Right lung (tissue), 5 donors: ENCODE data around the gene BSCL2. TPM values are rescaled to one million over a fixed set of nuclear protein-coding genes. Genes with fewer than 3 reads are reported as not detected.
"Not testable (repeated sequence)": the region's sequence is repeated elsewhere in the genome, so short reads cannot be mapped to it uniquely, and the experiment has no call there.

Source experiments
- DNase-seq, 2 donors: peaks; one replicate each; pipeline ENCODE4 v3.0.0-alpha.2; 2013
- polyA plus RNA-seq, 5 donors: library from polyadenylated mRNA; unstranded; fragments of 120-200 nt; gene quantifications; one replicate each; pipeline versions ENCODE4 v1.2.1 to v1.2.3, GENCODE V29; 2013; ENCODE audit warnings: inconsistent platforms in 1 of 5, low replicate concordance in 1 of 5; ENCODE audit not compliant: insufficient read length in 5 of 5, insufficient read depth in 1 of 5

The BSCL2 gene
- polyA plus RNA-seq, 5 donors, result 38.0 to 50.3 (median 45.9) TPM

DNA sequence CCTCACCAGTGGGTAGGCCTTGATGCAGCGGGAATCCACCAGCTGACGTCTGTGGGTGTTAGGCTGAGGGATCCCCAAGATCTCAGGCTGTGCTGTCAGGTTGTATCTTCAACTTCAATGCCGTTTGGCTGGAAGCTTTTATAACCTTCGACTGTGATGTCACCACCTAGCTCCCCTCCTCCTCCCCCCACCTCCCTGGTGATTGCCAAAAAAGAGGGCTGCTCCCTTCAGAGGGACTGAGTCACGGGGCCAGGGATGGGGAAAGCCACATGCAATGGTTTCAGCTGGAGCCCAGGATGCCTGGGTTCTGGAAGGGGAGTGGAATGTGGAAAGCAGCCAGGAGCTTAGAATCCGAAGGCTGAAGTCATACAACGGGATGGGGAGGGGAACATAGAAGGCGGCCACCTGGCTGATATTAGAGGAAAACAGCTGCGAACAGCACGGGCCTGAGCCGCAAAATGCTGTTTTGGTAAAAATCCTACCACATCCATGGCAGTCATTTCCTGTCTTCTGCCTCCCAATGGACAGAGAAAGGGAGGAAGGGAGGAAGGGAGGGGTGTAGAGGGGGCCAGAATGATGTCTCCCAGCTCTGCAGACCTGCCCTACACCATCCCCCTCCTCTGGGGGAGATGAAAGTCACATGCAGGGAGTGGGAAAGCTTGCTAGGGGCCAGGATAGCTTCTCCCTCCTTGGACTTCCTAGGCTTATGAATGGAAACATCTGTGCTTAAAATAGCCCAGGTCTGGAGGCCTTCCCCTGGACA is 17.6 kb downstream of the BSCL2 start, which contains the start of gene LRRN4CL:
Gene LRRN4CL (minus strand): TSS at position 110 of the 763 bp plus-strand sequence. CDS start 1,022 bp downstream, outside the sequence.
- no peak for DNase-seq

DNA sequence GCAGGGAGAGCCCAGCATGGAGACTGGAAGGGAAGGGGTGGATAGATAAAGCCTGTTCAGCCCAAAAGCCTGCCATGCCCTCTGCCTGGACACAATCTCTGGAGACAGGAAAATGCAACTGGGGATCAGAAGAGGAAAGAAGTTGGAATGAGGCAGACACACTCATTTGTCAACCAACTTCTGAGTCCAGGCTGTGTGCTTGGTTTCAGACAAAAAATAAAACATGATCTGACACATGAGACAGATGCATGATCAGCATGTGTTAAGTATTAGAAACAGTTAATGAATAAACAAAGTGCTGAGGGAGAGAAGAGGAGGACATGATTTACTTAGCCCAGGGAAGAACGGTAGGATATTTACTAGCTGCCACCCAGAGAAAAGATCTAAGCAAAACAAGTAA is 18.7 kb downstream of the BSCL2 start:
- DNase-seq, result no peak

DNA sequence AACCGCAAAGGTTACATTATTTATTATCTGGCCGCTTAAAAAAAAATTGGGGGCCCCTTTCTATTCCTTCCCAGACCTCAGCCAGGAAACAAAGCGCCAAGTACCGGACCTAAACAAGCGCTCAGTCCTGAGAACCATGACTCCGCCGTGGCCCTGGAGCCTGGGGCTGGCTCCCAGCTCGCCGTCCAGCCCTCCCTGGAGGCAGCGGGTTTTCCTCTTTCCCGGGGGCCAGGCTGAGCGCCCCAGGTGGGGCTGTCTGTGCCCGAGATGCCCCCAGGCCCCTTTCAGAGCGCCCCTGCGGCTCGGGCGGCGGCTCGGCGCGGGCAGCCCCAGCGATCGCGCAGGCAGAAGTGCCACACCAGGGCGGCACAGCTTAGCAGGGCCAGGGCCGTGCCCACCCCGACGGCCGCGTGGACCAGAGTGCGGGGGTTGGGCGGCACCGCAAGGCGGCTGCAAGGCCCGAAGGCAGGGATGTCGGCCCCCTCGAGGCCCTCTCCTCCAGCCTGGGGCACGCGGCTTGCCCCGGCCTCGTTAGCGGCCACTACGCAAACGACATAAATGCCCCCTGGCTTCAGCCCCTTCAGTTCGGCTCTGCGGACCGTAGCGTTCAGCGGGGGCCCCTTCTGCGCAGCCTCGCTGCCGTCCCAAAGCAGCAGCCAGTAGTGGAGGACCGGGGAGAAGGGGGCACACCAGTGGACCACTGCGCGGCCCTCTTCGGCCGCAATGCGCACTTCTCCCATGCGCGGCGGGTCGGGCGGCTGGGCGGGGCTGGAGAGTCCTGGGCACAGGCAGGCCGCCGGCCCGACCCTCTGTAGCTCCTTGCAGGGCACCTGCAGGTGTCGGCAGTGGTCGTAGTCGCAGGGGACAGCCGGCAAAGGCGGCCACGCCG is 19.5 kb downstream of the BSCL2 start:
- no peak for DNase-seq

DNA sequence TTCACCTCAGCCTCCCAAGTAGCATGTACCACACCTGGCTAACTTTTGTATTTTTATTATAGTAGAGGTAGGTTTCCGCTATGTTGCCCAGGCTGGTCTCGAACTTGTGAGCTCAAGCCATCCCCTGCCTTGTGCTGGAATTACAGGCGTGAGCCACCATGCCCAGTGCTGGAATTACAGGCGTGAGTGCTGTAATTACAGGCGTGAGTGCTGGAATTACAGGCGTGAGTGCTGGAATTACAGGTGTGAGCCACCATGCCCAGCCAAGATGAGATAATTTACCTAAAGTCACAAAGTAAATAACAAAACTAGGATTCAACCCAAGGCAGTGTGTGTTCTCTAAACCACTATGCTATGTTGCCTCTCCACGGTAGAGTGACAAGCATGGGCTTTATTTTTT is 24.7 kb downstream of the BSCL2 start:
- no peak for DNase-seq

DNA sequence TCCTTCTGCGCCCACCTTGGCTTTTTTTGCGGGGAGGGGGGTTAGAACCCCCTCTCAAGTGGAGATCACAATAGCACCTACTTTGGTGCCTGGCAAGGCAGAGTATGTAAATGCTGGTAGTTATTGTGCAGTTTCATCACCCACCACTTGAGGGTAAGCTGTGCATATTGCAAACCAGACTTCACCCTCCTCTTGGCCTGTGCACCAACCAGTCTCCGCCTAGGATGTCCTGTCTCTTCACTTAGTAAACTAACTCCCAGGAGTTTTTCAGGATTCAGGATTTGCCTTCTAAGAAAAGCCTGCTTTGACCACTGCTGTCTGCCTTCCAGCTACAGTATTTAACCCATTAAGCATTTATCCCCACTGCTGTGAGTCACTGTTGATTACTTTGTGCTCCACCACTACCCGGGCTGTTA is 26.4 kb downstream of the BSCL2 start:
- DNase-seq, result no peak

DNA sequence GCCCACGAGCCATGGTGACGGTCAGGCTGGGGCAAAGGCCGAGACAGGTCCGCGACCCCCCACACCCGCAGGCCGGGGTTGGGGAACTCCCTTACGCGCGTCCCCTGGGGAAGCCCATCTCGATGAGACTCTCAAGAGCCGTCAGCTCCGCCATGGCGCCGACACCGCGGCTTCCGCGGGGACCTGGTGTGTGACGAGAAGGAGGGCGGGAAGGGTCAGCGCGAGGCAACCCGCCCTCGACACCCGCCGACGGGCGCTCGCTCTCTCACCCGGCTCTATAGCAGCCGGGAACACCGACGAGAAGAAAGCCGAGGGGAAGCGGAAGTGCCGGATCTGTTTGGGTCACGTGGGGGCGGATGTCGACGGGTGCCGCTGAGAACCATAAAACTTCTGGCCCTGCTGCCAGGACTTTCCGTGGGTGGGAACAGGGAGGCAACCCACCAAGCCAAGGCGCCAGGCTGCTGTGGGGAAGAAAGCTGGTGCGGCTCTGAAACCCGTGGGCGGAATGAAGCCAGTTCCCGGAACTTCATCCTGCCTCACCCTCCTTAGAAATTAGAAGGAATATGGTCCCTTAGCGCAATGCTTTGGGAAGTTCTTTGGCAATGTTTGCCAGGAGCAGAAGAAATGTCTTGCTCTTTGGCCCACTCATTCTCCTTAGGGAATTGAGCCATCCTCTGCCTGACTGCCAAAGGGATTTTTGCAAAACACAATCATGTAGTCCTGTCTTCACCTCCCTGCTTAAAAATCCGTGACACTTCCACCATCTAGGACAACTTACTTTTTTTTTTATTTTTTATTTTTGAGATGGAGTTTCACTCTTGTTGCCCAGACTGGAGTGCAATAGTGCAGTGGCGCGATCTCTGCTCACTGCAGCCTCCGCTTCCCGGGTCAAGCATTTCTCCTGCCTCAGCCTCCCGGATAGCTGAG is 28.2 kb downstream of the BSCL2 start, which contains the start of gene UBXN1:
Gene UBXN1 (minus strand): TSS at position 304 of the 927 bp plus-strand sequence. CDS start 150 bp downstream, at position 154.
- DNase-seq, result peak; percentile 87 to 89

DNA sequence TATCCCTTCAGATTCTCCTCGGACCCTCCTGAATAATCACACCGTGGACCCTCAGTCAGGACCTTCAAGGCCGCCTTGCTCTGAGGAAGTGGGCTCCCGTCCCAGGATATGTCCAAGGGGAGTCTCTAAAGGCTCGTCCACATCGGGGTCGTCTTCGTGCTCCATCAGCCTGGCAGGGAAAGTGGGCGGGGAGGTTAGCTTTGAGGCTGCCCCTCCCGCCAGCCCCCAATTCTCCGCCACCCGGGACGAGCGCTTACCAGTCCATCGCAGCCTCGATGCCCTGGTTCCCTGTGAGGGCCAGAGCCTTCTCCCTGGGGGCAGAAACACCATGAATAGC is 28.8 kb downstream of the BSCL2 start:
- no peak for DNase-seq

DNA sequence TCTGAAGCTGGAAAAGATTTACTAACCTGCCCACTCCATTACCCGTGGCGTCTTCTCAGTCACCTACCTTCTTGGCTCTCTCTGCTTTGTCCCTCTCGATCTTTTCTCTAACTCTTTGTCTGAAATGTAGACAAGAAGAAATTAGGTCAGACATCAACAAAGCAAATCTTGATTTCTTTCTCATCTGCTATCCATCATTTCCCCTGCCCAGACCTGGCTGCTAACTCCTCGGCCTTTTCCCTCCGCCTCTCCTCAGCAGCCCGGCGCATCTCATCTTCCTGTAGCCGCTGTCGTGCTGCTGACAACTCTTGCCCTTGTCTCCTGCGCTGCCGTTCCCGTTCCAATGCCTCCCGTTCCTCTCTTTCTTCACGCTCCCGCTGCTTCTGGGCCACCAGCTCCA is 29.5 kb downstream of the BSCL2 start:
- DNase-seq, result no peak

DNA sequence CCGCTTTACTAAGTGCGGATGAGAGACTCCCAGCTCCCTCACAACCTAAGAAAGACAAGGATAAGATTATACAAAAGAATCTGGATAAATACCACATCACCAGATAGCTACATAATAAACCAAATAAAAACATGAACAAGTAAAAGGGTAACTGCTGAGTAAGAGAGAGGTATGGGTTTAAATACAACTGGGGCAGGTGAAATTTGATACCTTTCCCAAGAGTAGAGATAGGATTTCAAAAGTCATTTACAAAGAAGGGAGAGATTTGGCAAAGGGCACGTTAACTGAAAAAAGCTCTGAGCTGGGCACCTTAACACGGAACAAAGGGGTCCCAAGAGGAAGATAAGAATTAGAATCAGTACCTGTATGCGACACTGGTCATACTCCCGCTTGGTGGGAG is 30.1 kb downstream of the BSCL2 start:
- DNase-seq, result no peak

DNA sequence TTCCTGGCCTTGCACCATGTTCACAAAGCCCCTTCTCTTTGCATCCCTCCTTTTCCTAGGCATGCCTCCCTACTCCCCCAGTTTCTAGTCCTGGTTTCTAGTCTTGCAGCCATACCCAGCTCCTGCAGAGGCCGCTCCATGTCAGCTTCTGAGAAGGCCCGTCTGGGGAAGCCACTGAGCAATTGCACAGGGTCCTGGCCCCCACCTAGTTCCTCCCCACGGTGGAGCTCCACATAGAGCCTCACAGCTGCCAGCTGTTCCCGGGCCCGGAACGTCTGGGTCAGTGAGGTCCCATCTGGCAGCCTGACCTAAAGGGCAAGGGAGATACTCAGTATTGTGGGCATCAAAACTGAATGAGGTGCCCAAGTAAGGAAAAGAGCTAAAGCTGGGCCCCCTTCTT is 30.5 kb downstream of the BSCL2 start:
- DNase-seq, result no peak

DNA sequence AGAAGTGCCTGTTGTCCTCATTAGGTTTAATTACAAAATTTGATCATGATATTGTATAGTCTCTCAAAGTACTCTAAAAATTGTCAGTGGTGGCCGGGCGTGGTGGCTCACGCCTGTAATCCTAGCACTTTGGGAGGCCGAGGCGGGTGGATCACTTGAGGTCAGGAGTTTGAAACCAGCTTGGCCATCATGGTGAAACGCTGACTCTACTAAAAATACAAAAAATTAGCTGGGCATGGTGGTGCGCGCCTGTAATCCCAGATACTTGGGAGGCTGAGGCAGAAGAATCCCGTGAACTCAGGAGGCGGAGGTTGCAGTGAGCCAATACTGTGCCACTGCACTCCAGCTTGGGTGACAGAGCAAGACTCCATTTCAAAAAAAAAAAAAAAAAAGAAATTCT is 31.8 kb downstream of the BSCL2 start:
- DNase-seq, result not testable (repeated sequence)

DNA sequence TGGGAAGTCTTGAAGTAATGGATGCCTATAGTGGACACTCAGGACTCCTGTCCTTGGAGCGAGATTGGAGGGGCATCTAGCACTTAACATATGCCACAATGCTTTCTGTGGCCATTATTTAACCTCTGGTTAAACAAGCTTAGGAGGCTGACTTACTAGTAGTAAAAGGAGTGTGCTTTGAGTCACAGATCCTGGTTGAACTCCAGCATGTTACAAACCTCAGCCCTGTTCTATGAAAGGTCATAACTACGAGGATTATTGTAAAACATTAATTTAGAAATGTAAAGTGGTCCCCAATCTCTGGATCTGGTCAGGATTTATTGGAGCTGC is 34.1 kb downstream of the BSCL2 start:
- no peak for DNase-seq

DNA sequence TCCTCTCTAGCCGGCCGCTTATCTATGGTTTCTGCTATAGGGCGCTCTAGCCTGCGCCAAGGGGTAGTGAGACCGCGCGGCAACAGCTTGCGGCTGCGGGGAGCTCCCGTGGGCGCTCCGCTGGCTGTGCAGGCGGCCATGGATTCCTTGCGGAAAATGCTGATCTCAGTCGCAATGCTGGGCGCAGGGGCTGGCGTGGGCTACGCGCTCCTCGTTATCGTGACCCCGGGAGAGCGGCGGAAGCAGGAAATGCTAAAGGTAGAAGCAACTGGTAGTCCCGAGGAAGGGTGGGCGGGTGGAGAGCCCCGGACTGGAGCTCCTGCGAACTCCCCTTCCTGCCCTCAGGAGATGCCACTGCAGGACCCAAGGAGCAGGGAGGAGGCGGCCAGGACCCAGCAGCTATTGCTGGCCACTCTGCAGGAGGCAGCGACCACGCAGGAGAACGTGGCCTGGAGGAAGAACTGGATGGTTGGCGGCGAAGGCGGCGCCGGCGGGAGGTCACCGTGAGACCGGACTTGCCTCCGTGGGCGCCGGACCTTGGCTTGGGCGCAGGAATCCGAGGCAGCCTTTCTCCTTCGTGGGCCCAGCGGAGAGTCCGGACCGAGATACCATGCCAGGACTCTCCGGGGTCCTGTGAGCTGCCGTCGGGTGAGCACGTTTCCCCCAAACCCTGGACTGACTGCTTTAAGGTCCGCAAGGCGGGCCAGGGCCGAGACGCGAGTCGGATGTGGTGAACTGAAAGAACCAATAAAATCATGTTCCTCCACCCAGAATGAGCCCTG is 35.4 kb downstream of the BSCL2 start, which contains the start of the genes LBHD1 and UQCC3:
Gene LBHD1 (minus strand): TSS at position 660 of the 782 bp plus-strand sequence. CDS start 2,236 bp downstream, outside the sequence.
Gene UQCC3 (plus strand): TSS at position 66 of the 782 bp plus-strand sequence. CDS start 73 bp downstream, at position 139.
- DNase-seq, result peak; percentile 74 to 81

DNA sequence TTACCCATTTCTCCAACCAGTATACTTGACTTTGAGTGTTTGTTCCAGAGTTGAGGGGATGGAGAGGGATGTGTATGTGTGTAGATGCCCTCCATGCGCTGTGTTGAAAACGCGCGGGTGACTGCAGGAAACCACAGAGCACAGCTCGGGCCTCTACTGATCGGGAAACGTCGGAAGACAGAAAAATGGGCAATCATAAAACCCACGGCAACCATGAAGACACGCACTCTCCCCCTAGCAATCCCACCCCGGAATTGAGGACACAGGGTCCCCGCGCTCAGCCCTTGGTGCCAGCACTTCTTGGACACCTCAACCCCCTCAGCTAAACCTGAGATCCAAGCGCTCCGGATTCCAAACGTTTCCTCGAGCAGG is 36.0 kb downstream of the BSCL2 start:
- no peak for DNase-seq

DNA sequence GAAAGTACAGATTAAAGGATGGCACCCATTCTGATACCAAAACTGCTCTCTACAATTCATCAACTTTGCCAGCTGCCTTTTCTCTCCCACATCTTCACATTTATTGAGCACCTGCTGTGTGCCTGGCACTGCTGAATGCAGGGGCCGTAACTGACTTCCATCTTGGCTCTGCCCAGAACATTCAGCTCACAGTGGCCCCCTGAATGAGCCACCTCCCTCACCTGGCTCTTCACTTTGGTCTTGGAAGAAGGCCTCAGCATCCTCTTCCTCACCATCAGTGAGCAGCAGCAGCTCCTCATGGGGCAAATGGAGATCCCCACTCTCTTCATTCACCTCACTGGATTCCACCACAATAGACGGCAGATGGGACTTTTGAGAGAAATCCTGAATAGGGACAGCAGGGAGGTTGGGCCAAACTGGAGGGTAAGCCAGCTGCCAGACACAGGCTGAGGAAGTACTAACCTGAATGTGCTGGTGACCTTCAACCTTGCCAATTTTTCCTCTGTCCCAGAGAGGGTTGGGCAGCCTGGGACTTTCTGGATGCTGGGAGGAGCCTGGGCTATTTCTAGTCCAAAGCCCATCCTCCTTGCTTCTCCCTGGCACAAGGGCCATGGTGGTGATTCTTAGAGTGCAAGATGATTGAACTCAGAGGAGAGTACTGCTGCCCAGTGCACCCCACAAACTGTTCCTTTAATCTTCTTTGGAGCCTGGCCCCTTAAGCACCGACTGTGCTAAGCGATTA is 37.6 kb downstream of the BSCL2 start:
- no peak for DNase-seq

DNA sequence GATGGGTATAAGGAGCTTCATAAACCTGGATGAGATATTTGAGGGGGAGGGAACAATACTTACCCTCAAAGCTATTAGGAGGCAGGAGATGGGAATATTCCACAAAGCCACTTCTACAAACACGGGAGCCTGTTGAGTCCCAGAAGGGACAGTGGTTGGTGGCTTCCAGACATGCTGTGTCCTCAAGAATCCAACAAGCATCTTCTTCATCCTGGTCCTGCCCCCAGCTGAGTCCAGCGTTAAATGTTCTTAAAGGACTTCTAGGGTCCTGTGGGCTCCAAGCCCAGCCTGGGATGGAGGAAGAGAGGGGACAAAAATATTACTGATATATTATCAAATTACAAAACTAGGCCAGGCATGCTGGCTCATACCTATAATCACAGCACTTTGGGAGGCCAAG is 39.8 kb downstream of the BSCL2 start:
- DNase-seq, result no peak

DNA sequence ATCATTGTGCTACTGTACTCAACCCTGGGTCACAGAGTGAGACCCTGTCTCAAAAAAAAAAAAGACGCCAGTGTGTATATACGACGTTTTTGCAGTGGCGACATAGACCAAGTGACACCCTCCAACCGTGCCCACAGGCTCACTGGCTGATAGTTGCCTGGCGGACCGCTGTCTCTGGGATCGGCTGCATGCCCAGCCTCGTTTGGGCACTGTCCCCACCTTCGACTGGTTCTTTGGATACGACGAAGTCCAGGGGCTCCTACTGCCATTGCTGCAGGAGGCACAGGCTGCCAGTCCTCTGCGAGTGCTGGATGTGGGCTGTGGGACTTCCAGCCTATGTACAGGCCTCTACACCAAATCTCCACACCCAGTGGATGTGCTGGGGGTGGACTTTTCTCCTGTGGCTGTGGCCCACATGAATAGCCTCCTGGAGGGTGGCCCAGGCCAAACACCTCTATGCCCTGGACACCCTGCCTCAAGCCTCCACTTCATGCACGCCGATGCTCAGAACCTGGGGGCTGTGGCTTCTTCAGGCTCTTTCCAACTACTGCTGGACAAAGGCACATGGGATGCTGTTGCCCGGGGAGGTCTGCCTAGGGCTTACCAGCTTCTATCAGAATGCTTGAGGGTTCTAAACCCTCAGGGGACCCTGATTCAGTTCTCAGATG is 40.8 kb downstream of the BSCL2 start:
- DNase-seq, result no peak

DNA sequence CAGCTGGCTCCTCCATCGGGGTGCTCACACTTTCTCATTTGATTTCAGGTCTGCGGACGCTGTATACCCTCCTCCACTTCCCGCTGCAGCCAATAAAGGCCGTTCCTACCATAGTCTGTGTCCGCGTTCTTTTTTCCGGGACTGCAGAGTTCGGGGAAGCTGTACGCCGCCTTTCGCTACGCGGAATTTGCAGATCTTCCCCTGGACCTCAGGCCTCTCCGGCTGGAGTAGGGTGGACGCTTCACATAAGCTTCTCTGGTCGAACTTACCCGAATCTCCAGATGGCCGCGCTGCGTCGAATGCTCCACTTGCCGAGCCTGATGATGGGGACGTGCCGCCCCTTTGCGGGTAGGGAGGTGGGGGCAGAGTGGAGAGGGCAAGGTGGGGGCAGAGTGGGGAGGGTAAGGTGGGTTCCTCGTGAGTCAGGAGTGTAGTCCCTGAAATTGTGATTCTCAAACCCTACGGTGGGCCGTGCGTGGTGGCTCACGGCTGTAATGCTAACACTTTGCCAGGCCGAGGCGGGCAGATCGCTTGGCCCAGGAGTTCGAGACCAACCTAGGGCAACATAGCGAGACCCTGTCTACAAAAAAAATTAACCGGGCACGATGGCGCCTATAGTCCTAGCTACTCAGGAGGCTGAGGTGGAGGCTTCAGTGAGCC is 41.5 kb downstream of the BSCL2 start:
- DNase-seq, result no peak

DNA sequence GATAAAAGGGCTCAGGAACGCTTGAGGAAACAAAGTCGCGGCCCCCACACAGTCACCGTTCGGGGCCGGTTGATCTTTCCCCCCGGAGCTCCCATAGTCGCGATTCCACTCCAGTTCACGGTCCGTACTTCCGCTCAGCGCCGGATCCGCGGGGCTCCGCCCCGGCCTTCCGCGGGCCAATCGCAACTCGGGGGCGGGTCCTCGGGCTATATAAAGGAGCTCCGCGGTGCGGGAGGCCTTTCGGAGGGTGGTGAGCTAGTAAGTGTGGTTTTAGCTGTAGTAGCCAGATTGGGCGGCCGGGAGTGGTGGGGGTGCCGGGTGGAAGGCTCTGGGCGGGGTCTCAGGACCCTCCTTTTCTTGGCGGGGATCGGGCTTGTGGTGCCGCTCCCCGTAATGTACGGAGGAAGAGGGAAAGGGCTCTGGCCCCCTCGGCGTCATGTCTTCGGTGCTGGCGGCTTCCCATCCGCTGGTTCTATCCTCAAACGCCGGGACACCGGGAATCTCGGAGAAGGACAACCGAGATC is 42.1 kb downstream of the BSCL2 start, which contains the start of the genes C11orf98 and CSKMT:
Gene C11orf98 (minus strand): TSS at position 136 of the 524 bp plus-strand sequence. CDS start 41 bp downstream, at position 95.
Gene CSKMT (plus strand): TSS at position 238 of the 524 bp plus-strand sequence. CDS start 568 bp downstream, outside the sequence.
- peak; percentile 95 for DNase-seq
